IMR-90 (cell line): ENCODE results near the gene SLC35F3. TPM values are rescaled to one million over a fixed set of nuclear protein-coding genes. Genes with fewer than 3 reads are reported as not detected.
"Not testable (repeated sequence)": the region's sequence is repeated elsewhere in the genome, so short reads cannot be mapped to it uniquely, and the experiment has no call there.

ENCODE experiments used
- ATAC-seq: fragments of 200-7000 bp; cut with Tn5 transposase; 2 replicates; pipeline ENCODE4 v1.9.1; 2020; ENCODE audit warnings: low read depth, mild to moderate bottlenecking, moderate library complexity
- BruUV-seq: library from RNA; stranded (reverse); fragments of 400-500 nt; replicated peaks from 2 replicates; lab custom pipeline; 2021; lab: Mats Ljungman, UMichigan
- CTCF ChIA-PET: fragments of 300-600 bp; formaldehyde crosslinking; extraction: SDS; loops from one replicate; lab custom pipeline; 2021; ENCODE audit warnings: antibody characterized with exemption; lab: Yijun Ruan, JAX
- POLR2A ChIA-PET: fragments of 300-600 bp; sonication (Branson Sonifier 250); formaldehyde crosslinking; loops from one replicate; lab custom pipeline; 2022; ENCODE audit warnings: antibody characterized with exemption; ENCODE audit not compliant: unreplicated experiment; lab: Charles Lee
- DNase-seq: peaks from one replicate; pipeline ENCODE4 v3.0.0; 2013
- H2AFZ ChIP-seq: replicated peaks from 2 replicates; pipeline ENCODE3; 2013; ENCODE audit warnings: low read length, mild to moderate bottlenecking; ENCODE audit not compliant: poor library complexity
- H2AK5ac ChIP-seq: 2 replicates; pipeline ENCODE4 v1.6.1; 2013; ENCODE audit warnings: low read depth, low read length, inconsistent platforms
- H2AK9ac ChIP-seq: replicated peaks from 2 replicates; pipeline ENCODE3; 2013; ENCODE audit warnings: mild to moderate bottlenecking, low read depth, low read length, moderate library complexity; ENCODE audit not compliant: poor library complexity
- H2BK120ac ChIP-seq: 2 replicates; pipeline ENCODE4 v1.6.1; 2013; ENCODE audit warnings: low read depth, low read length, inconsistent platforms
- H2BK15ac ChIP-seq: 3 replicates; pipeline ENCODE4 v1.6.1; 2013; ENCODE audit warnings: low read depth, low read length, inconsistent platforms
- H2BK20ac ChIP-seq: 2 replicates; pipeline ENCODE4 v1.6.1; 2013; ENCODE audit warnings: low read depth, mild to moderate bottlenecking, inconsistent platforms, low read length, moderate library complexity
- H2BK5ac ChIP-seq: 2 replicates; pipeline ENCODE4 v1.6.1; 2013; ENCODE audit warnings: mild to moderate bottlenecking, low read depth, low read length, inconsistent platforms; ENCODE audit not compliant: poor library complexity, severe bottlenecking
- H3K14ac ChIP-seq: replicated peaks from 2 replicates; pipeline ENCODE4 v1.6.1; 2013; ENCODE audit warnings: low read depth, low read length, inconsistent platforms
- H3K18ac ChIP-seq: 2 replicates; pipeline ENCODE4 v1.6.1; 2013; ENCODE audit warnings: low read depth, low read length, control low read depth
- H3K23ac ChIP-seq: 2 replicates; pipeline ENCODE4 v1.6.1; 2013; ENCODE audit warnings: low read depth, low read length, inconsistent platforms
- H3K27ac ChIP-seq: 2 replicates; pipeline ENCODE4 v1.5.1; 2013; ENCODE audit warnings: mild to moderate bottlenecking, control low read depth, low read length; ENCODE audit not compliant: insufficient read depth
- H3K27me3 ChIP-seq: 2 replicates; pipeline ENCODE4 v1.6.1; 2013; ENCODE audit warnings: low read length; ENCODE audit not compliant: control insufficient read depth, insufficient read depth
- H3K36me3 ChIP-seq: 2 replicates; pipeline ENCODE4 v1.6.1; 2013; ENCODE audit warnings: low read length, mixed read lengths; ENCODE audit not compliant: control insufficient read depth, insufficient read depth
- H3K4ac ChIP-seq: 2 replicates; pipeline ENCODE4 v1.6.1; 2013; ENCODE audit warnings: low read depth, low read length, inconsistent platforms
- H3K4me1 ChIP-seq: 2 replicates; pipeline ENCODE4 v1.6.1; 2013; ENCODE audit warnings: low read length, mixed read lengths; ENCODE audit not compliant: control insufficient read depth, insufficient read depth
- H3K4me2 ChIP-seq: 2 replicates; pipeline ENCODE4 v1.6.1; 2013; ENCODE audit warnings: low read depth, mild to moderate bottlenecking, control low read depth, low read length, moderate library complexity
- H3K4me3 ChIP-seq: 2 replicates; pipeline ENCODE4 v1.5.1; 2013; ENCODE audit warnings: low read depth, mild to moderate bottlenecking, control low read depth, low read length, moderate library complexity; ENCODE audit not compliant: insufficient read depth
- H3K56ac ChIP-seq: 2 replicates; pipeline ENCODE4 v1.6.1; 2013; ENCODE audit warnings: low read length, inconsistent platforms; ENCODE audit not compliant: insufficient read depth; ENCODE audit errors: extremely low read depth
- H3K79me1 ChIP-seq, 2 experiments: 2 replicates each; pipeline ENCODE4 v1.6.1; 2013; ENCODE audit warnings: low read length in 2 of 2, inconsistent platforms in 1 of 2, low read depth in 1 of 2
- H3K9ac ChIP-seq: 2 replicates; pipeline ENCODE4 v1.6.1; 2013; ENCODE audit warnings: low read depth, low read length, control low read depth
- H3K9me1 ChIP-seq: 2 replicates; pipeline ENCODE4 v1.6.1; 2013; ENCODE audit warnings: low read length, inconsistent platforms; ENCODE audit not compliant: insufficient read depth
- H3K9me3 ChIP-seq: 2 replicates; pipeline ENCODE4 v1.6.1; 2013; ENCODE audit warnings: low read length; ENCODE audit not compliant: control insufficient read depth, insufficient read depth
- H4K20me1 ChIP-seq: 2 replicates; pipeline ENCODE4 v1.6.1; 2013; ENCODE audit warnings: low read length, inconsistent platforms; ENCODE audit not compliant: insufficient read depth
- H4K5ac ChIP-seq: 2 replicates; pipeline ENCODE4 v1.6.1; 2013; ENCODE audit warnings: mild to moderate bottlenecking, low read depth, low read length, control low read depth
- H4K8ac ChIP-seq, 2 experiments: 2 replicates each; pipeline ENCODE4 v1.6.1; 2013; ENCODE audit warnings: low read depth in 2 of 2, low read length in 2 of 2, control low read depth in 1 of 2, inconsistent platforms in 1 of 2
- H4K91ac ChIP-seq: 2 replicates; pipeline ENCODE4 v1.6.1; 2013; ENCODE audit warnings: low read depth, low read length, inconsistent platforms; ENCODE audit not compliant: insufficient read depth
- WGBS, 2 experiments: methylation state at CpG; one replicate each; pipeline versions ENCODE4 v1.1.5 to v1.1.7; 2013; ENCODE audit warnings: missing lambda C conversion rate in 2 of 2; ENCODE audit not compliant: insufficient read length in 1 of 2; ENCODE audit errors: extremely low coverage in 2 of 2; 5-methylcytosine and 5-hydroxymethylcytosine counted together
- dilution Hi-C: fragments of 300-500 bp; cut with HindIII; formaldehyde crosslinking; loops from one replicate; pipeline ENCODE4 v1.14.3; 2018; ENCODE audit warnings: low sequenced_read_pairs; ENCODE audit not compliant: unreplicated experiment
- in situ Hi-C: fragments of 300-500 bp; cut with MboI; formaldehyde crosslinking; loops from 3 replicates; pipeline ENCODE4 v1.14.3; 2019; ENCODE audit warnings: low sequenced_read_pairs, inconsistent platforms, mixed read lengths
- intact Hi-C: fragments of 100-400 bp; cut with micrococcal nuclease; formaldehyde crosslinking; loops from 2 replicates; pipeline ENCODE4 v1.10.0; 2022
- polyA plus RNA-seq, 3 experiments: library from polyadenylated mRNA; depleted of rRNA; stranded (reverse); fragments of >200 nt; gene quantifications; 2 replicates each; pipeline ENCODE4 v1.2.3, GENCODE V29; 2012; ENCODE audit warnings: low replicate concordance in 1 of 3
- total RNA-seq: library from RNA; depleted of rRNA; stranded (reverse); fragments of >200 nt; gene quantifications from 2 replicates; pipeline ENCODE4 v1.2.3, GENCODE V29; 2012

SLC35F3 gene
- total and polyA plus RNA-seq, 2 of the 4 experiments (the other 2 are of a cell fraction) = under 0.01 to 0.17 TPM

DNA sequence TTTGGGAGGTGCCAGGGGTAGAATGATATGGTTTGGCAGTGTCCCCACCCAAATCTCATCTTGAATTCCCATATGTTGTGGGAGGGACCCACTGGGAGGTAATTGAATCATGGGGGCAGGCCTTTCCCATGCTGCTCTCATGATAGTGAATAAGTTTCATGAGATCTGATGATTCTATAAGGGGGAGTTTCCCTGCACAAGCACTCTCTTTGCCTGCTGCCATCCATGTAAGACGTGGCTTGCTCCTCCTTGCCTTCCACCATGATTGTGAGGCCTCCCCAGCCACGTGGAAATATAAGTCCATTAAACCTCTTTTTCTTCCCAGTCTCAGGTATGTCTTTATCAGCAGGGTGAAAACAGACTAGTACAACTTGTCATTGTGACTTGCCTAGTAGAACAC lies 307.4 kb downstream of the SLC35F3 start:
- BruUV-seq, H4K8ac ChIP-seq, H3K9ac ChIP-seq, H2AK9ac ChIP-seq, H2BK5ac ChIP-seq, H3K4ac ChIP-seq, H2AK5ac ChIP-seq, H3K9me1 ChIP-seq, H2AFZ ChIP-seq, H3K27ac ChIP-seq, H3K14ac ChIP-seq, H3K4me3 ChIP-seq, H2BK15ac ChIP-seq, H3K9me3 ChIP-seq, H3K27me3 ChIP-seq, H3K4me2 ChIP-seq, H3K18ac ChIP-seq, H4K5ac ChIP-seq, in situ Hi-C loops, H3K4me1 ChIP-seq, H4K20me1 ChIP-seq, H3K36me3 ChIP-seq, DNase-seq, H3K56ac ChIP-seq, dilution Hi-C loops, H3K79me1 ChIP-seq, CTCF ChIA-PET, H4K91ac ChIP-seq, POLR2A ChIA-PET, H2BK20ac ChIP-seq, ATAC-seq, H3K23ac ChIP-seq, H2BK120ac ChIP-seq: not testable (repeated sequence)
- WGBS, 2 experiments = no CpG with 5 or more reads among the region's 2 CpGs
- intact Hi-C loops = loop anchor here (5.0 kb wide), 1 partner anchor 160 kb away; the partner anchor contains the start of gene COA6
